GM12878 (cell line): Measurements from ENCODE around the gene KIF11. TPM values are rescaled to one million over a fixed set of nuclear protein-coding genes. Genes with fewer than 3 reads are reported as not detected.
A peak's percentile ranks its signal among the peaks of the same experiment; 100 is the strongest.

ENCODE experiments used
- ATAC-seq: fragments of 200-7000 bp; cut with Tn5 transposase; 3 replicates; pipeline ENCODE4 v1.9.1; 2020; ENCODE audit warnings: mild to moderate bottlenecking, moderate library complexity
- BruUV-seq: library from RNA; stranded (reverse); fragments of 400-500 nt; replicated peaks from 2 replicates; lab custom pipeline; 2021; lab: Mats Ljungman, UMichigan
- CTCF ChIA-PET: fragments of 300-600 bp; sonication (Branson Sonifier 250); formaldehyde crosslinking; extraction: SDS; loops from one replicate; lab custom pipeline; 2021; ENCODE audit warnings: inconsistent platforms; lab: Yijun Ruan, JAX
- POLR2A ChIA-PET: fragments of 350-600 bp; formaldehyde crosslinking; extraction: SDS; loops from one replicate; lab custom pipeline; 2021; ENCODE audit warnings: inconsistent platforms; lab: Charles Lee
- RAD21 ChIA-PET: fragments of 300-600 bp; sonication (Branson Sonifier 250); formaldehyde crosslinking; loops from one replicate; lab custom pipeline; 2023; ENCODE audit warnings: antibody characterized with exemption; ENCODE audit not compliant: unreplicated experiment; lab: Charles Lee
- SMC1A ChIA-PET: fragments of 300-600 bp; sonication (Branson Sonifier 250); formaldehyde crosslinking; loops from one replicate; lab custom pipeline; 2023; ENCODE audit not compliant: unreplicated experiment, uncharacterized antibody; lab: Charles Lee
- DNase-seq: peaks from one replicate; pipeline ENCODE4 v3.0.0-alpha.2; 2011; ENCODE audit warnings: low read depth, low spot score
- FAIRE-seq: peaks from 3 replicates; lab custom pipeline; 2011; peaks lifted over from hg19 to GRCh38; lab: Jason Lieb, UNC
- H2AFZ ChIP-seq: 2 replicates; pipeline ENCODE4 v1.6.0; 2011; ENCODE audit warnings: low read depth, low read length, control low read depth; ENCODE audit not compliant: control insufficient read depth
- H3K27ac ChIP-seq: 2 replicates; pipeline ENCODE4 v1.5.1; 2011; ENCODE audit warnings: control low read depth; ENCODE audit not compliant: control insufficient read depth, insufficient read depth
- H3K27me3 ChIP-seq, 2 experiments: replicated peaks in 1 of 2; 2 replicates each; pipeline versions ENCODE4 v1.6.0 to v1.6.1; 2011; ENCODE audit warnings: low read length in 1 of 2; ENCODE audit not compliant: control insufficient read depth in 2 of 2, insufficient read depth in 2 of 2
- H3K36me3 ChIP-seq, 2 experiments: 2 replicates each; pipeline ENCODE4 v1.5.1; 2011; ENCODE audit warnings: low read length in 1 of 2; ENCODE audit not compliant: control insufficient read depth in 2 of 2, insufficient read depth in 2 of 2
- H3K4me1 ChIP-seq: 2 replicates; pipeline ENCODE4 v1.6.1; 2011; ENCODE audit warnings: mild to moderate bottlenecking, low read length, moderate library complexity, mixed read lengths; ENCODE audit not compliant: control insufficient read depth, insufficient read depth
- H3K4me2 ChIP-seq: 2 replicates; pipeline ENCODE4 v1.6.0; 2011; ENCODE audit warnings: control low read depth; ENCODE audit not compliant: control insufficient read depth, insufficient read depth
- H3K4me3 ChIP-seq: fragments of 200-600 bp; sonication (generic); 2 replicates; pipeline ENCODE4 v1.5.1; 2016
- H3K79me2 ChIP-seq: 2 replicates; pipeline ENCODE4 v1.6.0; 2011; ENCODE audit warnings: low read length; ENCODE audit not compliant: control insufficient read depth, insufficient read depth
- H3K9ac ChIP-seq: 2 replicates; pipeline ENCODE4 v1.8.0; 2011; ENCODE audit warnings: low read length, control low read depth, mixed read lengths; ENCODE audit not compliant: control insufficient read depth, insufficient read depth
- H3K9me3 ChIP-seq: replicated peaks from 3 replicates; pipeline ENCODE4 v1.5.1; 2011; ENCODE audit warnings: mild to moderate bottlenecking, low read length; ENCODE audit not compliant: control insufficient read depth, insufficient read depth
- H4K20me1 ChIP-seq: 2 replicates; pipeline ENCODE4 v1.6.0; 2011; ENCODE audit not compliant: control insufficient read depth, insufficient read depth
- ASH2L ChIP-seq: fragments of 300-600, 200-600 bp; sonication (generic); IDR thresholded peaks from 2 replicates; pipeline ENCODE4 v1.6.1; 2017; ENCODE audit warnings: low read depth, mild to moderate bottlenecking, borderline replicate concordance
- CHD4 ChIP-seq: fragments of 200-600 bp; sonication (generic); IDR thresholded peaks from 2 replicates; pipeline ENCODE4 v1.6.1; 2016; ENCODE audit warnings: mild to moderate bottlenecking
- CREM ChIP-seq: IDR thresholded peaks from 2 replicates; pipeline ENCODE4 v1.6.1; 2014; ENCODE audit warnings: antibody characterized with exemption, low read depth
- IRF4 ChIP-seq: IDR thresholded peaks from 2 replicates; pipeline ENCODE4 v1.6.1; 2011; ENCODE audit warnings: low read depth, low read length
- LARP7 ChIP-seq: fragments of 450-650 bp; IDR thresholded peaks from 2 replicates; pipeline ENCODE4 v1.6.1; 2017; ENCODE audit warnings: mild to moderate bottlenecking
- MYC ChIP-seq: IDR thresholded peaks from 2 replicates; pipeline ENCODE4 v1.6.1; 2011; ENCODE audit warnings: mild to moderate bottlenecking, low read length, moderate library complexity, inconsistent platforms; ENCODE audit not compliant: insufficient read depth, insufficient replicate concordance, insufficient read length, severe bottlenecking
- PML ChIP-seq: IDR thresholded peaks from 2 replicates; pipeline ENCODE4 v1.6.1; 2012; ENCODE audit warnings: low read length, inconsistent platforms
- POLR2A ChIP-seq: IDR thresholded peaks from 2 replicates; pipeline ENCODE4 v1.6.1; 2011; ENCODE audit warnings: low read depth, mild to moderate bottlenecking, low read length
- RAD21 ChIP-seq: IDR thresholded peaks from 2 replicates; pipeline ENCODE4 v1.6.1; 2011; ENCODE audit warnings: mild to moderate bottlenecking, low read depth, low read length, moderate library complexity; ENCODE audit not compliant: insufficient read depth
- RAD51 ChIP-seq: fragments of 450-650 bp; IDR thresholded peaks from 2 replicates; pipeline ENCODE4 v1.6.1; 2016; ENCODE audit warnings: moderate library complexity, mild to moderate bottlenecking, inconsistent platforms
- RCOR1 ChIP-seq: conservative IDR thresholded peaks from 2 replicates; pipeline ENCODE4 v1.6.1; 2012; ENCODE audit warnings: low read depth, low read length, improper control_type of control experiment
- TBL1XR1 ChIP-seq: IDR thresholded peaks from 2 replicates; pipeline ENCODE4 v1.6.1; 2012; ENCODE audit warnings: low read depth, low read length, improper control_type of control experiment
- YY1 ChIP-seq: IDR thresholded peaks from 2 replicates; pipeline ENCODE4 v1.6.1; 2011; ENCODE audit warnings: low read depth, mild to moderate bottlenecking, low read length
- ZNF622 ChIP-seq: fragments of 450-650 bp; IDR thresholded peaks from 2 replicates; pipeline ENCODE4 v1.6.1; 2017; ENCODE audit warnings: mild to moderate bottlenecking, inconsistent platforms
- WGBS: methylation state at CpG from one replicate; pipeline ENCODE4 v1.1.6; 2016; ENCODE audit warnings: low lambda C conversion rate; ENCODE audit not compliant: insufficient replicate concordance, insufficient coverage; ENCODE audit errors: missing lambda C conversion rate; 5-methylcytosine and 5-hydroxymethylcytosine counted together
- in situ Hi-C: fragments of 300-500 bp; cut with MboI; formaldehyde crosslinking; loops from 9 replicates; pipeline ENCODE4 v1.14.3; 2018; ENCODE audit warnings: mixed read lengths
- intact Hi-C: fragments of 100-400 bp; cut with micrococcal nuclease; formaldehyde crosslinking; loops from one replicate; pipeline ENCODE4 v1.14.2; 2022; ENCODE audit not compliant: unreplicated experiment
- polyA plus RNA-seq, 11 experiments: library from polyadenylated mRNA; depleted of rRNA in 4 of 11; unstranded in 6 of 11; stranded (reverse) in 5 of 11; fragments of >200 nt; fragmentation: Nextera tagmentation in 4 of 11; fragmentation: Illumina TruSeq in 1 of 11; extraction: Ambion mirVana in 4 of 11; extraction: Trizol in 1 of 11; gene quantifications; 1 replicate in 1 of 11; 2 replicates in 10 of 11; pipeline versions ENCODE4 v1.2.1 to v1.2.3, GENCODE V29; 2011 to 2016; ENCODE audit warnings: inconsistent platforms in 2 of 11, missing spikeins in 2 of 11, low read depth in 1 of 11
- total RNA-seq, 4 experiments: library from RNA; depleted of rRNA in 3 of 4; stranded (reverse); fragments of >200 nt in 3 of 4; fragmentation: Illumina TruSeq in 1 of 4; extraction: Trizol in 1 of 4; gene quantifications; 2 replicates each; pipeline versions ENCODE4 v1.2.1 to v1.2.3, GENCODE V29; 2013 to 2021
- TF ChIP-seq, protein P1 (sequence below): IDR thresholded peaks from 2 replicates; pipeline ENCODE4 v1.6.1; 2011; ENCODE audit warnings: low read depth, low read length, improper control_type of control experiment, borderline replicate concordance
- TF ChIP-seq, protein P2 (sequence below), 3 experiments: IDR thresholded peaks in 2 of 3; conservative IDR thresholded peaks in 1 of 3; 2 replicates each; pipeline ENCODE4 v1.5.1; 2011; ENCODE audit warnings: low read depth in 3 of 3, low read length in 3 of 3, mild to moderate bottlenecking in 3 of 3, control low read depth in 2 of 3, moderate library complexity in 2 of 3, inconsistent platforms in 1 of 3, mixed read lengths in 1 of 3; ENCODE audit not compliant: control insufficient read depth in 2 of 3, insufficient read depth in 1 of 3; ENCODE audit errors: extremely low read depth in 1 of 3

KIF11 gene
- total and polyA plus RNA-seq, 10 of the 15 experiments (the other 5 are each of a cell fraction or from before 2014, with no cell fraction given), result 14.1 to 79.8 (median 41.9) TPM

DNA sequence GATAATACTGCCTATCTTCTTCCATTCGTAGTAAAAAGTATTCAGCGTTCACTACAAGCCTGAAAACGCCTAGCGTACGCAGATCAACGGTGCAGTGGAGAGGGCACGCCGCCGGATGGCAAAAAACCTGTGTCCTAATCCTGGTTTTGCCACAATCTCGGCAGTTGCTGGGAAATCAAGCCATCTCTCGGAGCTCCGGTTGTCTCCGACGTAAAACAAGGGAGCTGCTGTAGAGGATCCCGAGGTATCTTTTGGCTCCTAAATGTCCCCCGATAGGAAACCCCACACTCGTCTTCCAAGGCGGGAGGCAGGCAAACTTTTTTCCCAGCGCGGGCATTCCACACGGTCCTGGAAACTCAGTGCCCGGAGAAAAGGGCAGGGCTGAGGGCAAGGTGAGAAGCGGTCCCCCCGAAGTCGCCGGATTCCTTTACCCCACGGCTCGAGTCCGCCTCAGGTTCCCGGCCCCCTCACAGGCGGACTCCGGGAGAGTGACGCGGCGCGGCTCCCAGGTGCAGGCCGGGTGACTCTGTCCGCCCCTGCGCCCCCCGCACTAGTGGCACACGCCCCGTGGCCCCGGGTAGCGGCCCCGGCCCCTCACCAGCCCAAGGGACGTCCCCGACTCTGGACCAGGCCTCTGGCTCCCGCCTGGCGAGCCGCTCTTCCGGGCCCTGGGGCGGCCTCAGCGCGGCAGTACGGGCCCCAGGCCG, 19.7 kb upstream of the KIF11 start:
- H3K4me3 ChIP-seq, result peak overlapping the region; percentile 82
- no peaks in the 10 kb centered on the region; a peak in 1 of 4 replicates for H3K36me3 ChIP-seq
- FAIRE-seq (no peak), ATAC-seq (peak; percentile 43), DNase-seq (no peak)
- H3K27me3 ChIP-seq, result no peaks in the 10 kb centered on the region
- RAD21 ChIA-PET, result interaction anchor here (0.6 to 5.9 kb wide), 7 partner anchors 21 to 778 kb away, joined by 3 to 69 read pairs (median 5); no protein-coding TSS in a partner anchor
- SMC1A ChIA-PET, result interaction anchor here (0.6 to 10.3 kb wide), 8 partner anchors 18 to 1030 kb away, joined by 3 to 106 read pairs (median 4); no protein-coding TSS in a partner anchor
- intact Hi-C loops (loop anchor here (10.0 kb wide), 1 partner anchor 488 kb away; no protein-coding TSS in a partner anchor), in situ Hi-C loops (loop anchor here (5.0 kb wide), 1 partner anchor 56 kb away; no protein-coding TSS in a partner anchor)
- POLR2A ChIA-PET, result interaction anchor here (0.5 to 2.5 kb wide), 5 partner anchors 14 to 623 kb away, joined by 3 to 9 read pairs (median 3); partner anchors contain the start of gene KIF11
- WGBS, result 2% methylated on average over 56 of the region's 56 CpGs
- CTCF ChIA-PET, result interaction anchor here (0.6 to 9.2 kb wide), 23 partner anchors 15 to 485 kb away, joined by 3 to 179 read pairs (median 4); no protein-coding TSS in a partner anchor
- TF ChIP-seq CHD4 (no peak), ZNF622 (no peak), POLR2A (no peak), PML (no peak; the same call in 1 of the 2 replicates), CREM (no peak), RCOR1 (no peak), LARP7 (0 out of 2 replicates have a peak, but pooled peaks have one; percentile 13), RAD21 (no peak), IRF4 (no peak), ASH2L (0 out of 2 replicates have a peak, but pooled peaks have one; percentile 2), RAD51 (no peak), YY1 (no peak), MYC (no peak), TBL1XR1 (no peak)
- TF ChIP-seq, protein P1, sequence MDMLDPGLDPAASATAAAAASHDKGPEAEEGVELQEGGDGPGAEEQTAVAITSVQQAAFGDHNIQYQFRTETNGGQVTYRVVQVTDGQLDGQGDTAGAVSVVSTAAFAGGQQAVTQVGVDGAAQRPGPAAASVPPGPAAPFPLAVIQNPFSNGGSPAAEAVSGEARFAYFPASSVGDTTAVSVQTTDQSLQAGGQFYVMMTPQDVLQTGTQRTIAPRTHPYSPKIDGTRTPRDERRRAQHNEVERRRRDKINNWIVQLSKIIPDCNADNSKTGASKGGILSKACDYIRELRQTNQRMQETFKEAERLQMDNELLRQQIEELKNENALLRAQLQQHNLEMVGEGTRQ, result no peak
- TF ChIP-seq, protein P2, sequence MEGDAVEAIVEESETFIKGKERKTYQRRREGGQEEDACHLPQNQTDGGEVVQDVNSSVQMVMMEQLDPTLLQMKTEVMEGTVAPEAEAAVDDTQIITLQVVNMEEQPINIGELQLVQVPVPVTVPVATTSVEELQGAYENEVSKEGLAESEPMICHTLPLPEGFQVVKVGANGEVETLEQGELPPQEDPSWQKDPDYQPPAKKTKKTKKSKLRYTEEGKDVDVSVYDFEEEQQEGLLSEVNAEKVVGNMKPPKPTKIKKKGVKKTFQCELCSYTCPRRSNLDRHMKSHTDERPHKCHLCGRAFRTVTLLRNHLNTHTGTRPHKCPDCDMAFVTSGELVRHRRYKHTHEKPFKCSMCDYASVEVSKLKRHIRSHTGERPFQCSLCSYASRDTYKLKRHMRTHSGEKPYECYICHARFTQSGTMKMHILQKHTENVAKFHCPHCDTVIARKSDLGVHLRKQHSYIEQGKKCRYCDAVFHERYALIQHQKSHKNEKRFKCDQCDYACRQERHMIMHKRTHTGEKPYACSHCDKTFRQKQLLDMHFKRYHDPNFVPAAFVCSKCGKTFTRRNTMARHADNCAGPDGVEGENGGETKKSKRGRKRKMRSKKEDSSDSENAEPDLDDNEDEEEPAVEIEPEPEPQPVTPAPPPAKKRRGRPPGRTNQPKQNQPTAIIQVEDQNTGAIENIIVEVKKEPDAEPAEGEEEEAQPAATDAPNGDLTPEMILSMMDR (IDR thresholded peaks at IDR 0.05 in 2 of 3, conservative IDR thresholded peaks at IDR 0.05 in 1 of 3; ENCODE audit: control insufficient read depth in 2 of 3, extremely low read depth in 1 of 3, insufficient read depth in 1 of 3, low read depth in 3 of 3, low read length in 3 of 3), result peak in 1 of 3 experiments; percentile 19; a peak in 1 of 6 replicates
- no peaks in the 10 kb centered on the region for H3K9me3 ChIP-seq
- H3K27ac ChIP-seq, result peak overlapping the region; percentile 92
- H2AFZ ChIP-seq, result peak overlapping the region; percentile 96
- H3K79me2 ChIP-seq, result peaks cover 41% of the 10 kb centered on the region
- H3K4me2 ChIP-seq, result peak overlapping the region; percentile 85
- H3K9ac ChIP-seq, result peak overlapping the region; percentile 76
- BruUV-seq, result no TSS peak
- H4K20me1 ChIP-seq, result no peaks in the 10 kb centered on the region
- peaks cover 4% of the 10 kb centered on the region for H3K4me1 ChIP-seq
